CD4-positive, alpha-beta T cell treated with Interleukin-17A for 4 hours (primary cell): ENCODE data around the gene H2AZ1.
"Not testable (repeated sequence)": the region's sequence is repeated elsewhere in the genome, so short reads cannot be mapped to it uniquely, and the experiment has no call there.

Source experiments
- DNase-seq: peaks from one replicate; pipeline ENCODE4 v3.0.0-alpha.2; 2020; ENCODE audit warnings: mixed read lengths

The H2AZ1 gene

DNA sequence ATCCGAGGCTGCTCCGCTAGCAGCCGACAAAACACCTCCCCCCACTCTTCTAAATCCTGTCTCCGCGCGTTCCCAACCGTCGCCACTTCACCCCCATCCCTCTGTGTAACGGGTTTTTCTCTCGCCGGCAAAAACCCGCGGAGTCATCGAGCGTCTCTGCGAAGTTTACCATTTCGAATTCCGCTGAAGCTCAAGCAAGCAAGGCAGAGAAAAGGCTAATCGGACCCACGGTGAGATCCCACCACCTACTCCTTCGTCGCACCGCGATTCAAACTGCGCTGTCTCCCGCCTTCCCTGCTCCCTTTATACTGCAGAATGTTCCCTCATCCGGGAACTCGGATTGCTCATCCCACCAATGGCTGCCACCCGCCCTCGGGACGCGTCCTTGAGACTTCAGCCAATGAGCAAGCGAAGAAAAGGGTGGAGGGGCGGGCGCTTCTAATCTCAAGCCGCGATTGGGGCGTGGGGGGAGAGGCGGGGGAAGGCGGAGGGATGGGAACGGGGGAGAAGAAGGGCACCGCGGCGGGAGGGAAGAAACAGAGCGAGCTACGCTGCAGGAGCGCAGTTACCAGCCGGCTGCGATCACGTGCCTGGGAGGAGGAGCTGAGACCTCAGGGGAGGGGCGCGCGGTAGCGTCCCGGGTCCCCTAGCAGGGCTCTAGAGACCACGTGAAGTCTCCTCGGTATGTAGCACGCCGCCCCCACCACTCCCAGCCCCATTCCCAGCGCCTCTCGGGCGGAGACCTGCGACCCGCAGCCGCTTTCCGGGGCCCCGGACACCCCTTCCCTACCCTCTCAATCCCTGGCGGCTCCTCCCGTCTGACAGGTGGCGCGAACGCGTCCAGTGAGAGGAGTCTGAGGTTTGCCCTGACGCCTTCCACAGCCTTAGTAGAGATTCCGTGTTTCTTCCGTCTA is at the start of gene H2AZ1:
Gene H2AZ1 (minus strand): TSS at position 277 of the 914 bp plus-strand sequence. CDS start 105 bp downstream, at position 172.
- peak; percentile 98 for DNase-seq

DNA sequence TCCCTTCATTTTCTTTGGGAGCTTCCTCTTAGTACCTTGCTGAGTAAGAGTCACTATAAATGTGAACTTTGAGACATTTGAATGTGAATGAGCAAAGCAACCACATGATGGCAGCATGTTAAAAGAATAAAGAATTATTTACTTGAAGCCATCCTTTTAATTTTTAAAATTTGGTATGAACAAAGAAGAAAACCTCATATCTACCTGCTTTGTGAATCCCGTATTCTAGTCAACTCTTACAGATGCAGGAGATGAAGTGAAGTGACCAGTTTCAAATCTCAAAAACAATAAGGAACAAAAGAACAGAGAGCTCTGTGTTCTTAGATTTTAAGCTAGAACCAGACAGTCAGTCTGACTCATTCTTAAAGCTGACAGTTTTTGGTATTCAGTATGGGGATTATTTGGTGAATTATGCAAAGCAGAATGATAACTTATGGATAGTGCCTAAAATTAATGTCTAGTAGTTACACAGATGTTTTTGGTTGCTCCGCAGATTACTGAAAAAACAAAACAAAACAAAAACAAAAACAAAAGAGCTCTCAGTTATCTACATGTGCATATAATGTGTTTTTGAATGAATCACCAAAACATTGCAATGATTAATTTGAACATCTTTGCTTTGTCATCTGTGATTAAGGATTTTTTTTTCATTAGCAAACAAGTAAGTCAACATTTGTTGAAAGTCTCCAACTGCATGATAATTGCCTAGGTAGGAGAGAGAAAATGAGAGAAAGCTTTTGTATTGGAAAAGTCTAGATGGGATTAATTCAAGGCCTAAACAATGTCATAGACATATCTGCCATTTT is 48.2 kb upstream of the H2AZ1 start:
- DNase-seq, result no peak

DNA sequence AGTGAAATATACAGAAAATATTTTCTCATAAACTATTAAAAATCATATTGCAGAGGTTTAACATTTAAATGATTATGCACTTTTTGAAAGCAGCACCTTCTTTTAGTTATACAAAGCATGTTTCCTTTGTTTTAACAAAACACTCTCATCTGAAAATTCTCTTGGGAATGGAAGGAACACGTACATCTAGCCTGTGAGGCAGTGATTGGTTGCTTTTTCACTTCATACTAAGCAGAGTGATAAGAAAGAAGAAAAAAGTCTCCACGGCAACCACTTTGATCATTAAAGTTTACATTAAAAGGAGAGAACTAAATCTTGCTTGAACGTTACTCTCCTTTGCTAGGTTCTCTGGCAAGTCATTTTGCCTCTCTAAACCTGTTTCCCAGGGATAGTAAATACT is 41.7 kb upstream of the H2AZ1 start:
- no peak for DNase-seq

DNA sequence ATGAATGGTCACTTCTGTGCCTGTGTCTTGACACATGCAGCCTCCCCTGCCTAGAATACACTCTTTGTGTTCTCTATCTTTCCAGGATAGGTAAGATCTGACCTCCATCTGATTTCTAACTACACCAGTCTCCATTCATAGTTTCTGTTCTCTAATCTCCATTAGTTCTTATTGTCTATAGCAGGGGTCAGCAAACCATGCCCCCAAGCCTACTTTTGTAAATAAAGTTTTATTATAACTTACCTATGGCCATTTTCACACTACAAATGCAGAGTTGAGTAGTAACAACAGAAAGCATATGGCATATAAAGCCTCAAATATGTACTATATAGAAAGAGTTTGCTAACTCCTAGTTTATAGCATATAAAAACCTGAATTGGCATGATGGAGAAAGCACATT is 37.6 kb upstream of the H2AZ1 start:
- DNase-seq, result no peak

DNA sequence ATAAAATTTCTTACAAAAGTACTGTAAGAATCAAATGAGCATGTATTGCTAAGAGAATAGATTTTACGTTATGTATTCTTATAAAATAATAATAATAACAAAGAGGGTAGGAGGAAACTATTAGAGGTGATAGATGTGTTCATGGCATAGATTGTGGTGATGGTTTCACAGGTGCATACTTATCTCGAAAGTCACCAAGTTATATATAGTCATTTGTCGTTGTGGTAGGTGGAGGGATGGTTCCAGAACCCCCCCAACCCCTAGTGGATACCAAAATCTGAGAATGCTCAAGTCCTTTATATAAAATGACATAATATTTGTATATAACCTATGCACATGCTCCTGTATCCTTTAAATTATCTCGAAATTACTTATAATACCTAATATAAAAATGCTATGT is 36.7 kb upstream of the H2AZ1 start:
- no peak for DNase-seq

DNA sequence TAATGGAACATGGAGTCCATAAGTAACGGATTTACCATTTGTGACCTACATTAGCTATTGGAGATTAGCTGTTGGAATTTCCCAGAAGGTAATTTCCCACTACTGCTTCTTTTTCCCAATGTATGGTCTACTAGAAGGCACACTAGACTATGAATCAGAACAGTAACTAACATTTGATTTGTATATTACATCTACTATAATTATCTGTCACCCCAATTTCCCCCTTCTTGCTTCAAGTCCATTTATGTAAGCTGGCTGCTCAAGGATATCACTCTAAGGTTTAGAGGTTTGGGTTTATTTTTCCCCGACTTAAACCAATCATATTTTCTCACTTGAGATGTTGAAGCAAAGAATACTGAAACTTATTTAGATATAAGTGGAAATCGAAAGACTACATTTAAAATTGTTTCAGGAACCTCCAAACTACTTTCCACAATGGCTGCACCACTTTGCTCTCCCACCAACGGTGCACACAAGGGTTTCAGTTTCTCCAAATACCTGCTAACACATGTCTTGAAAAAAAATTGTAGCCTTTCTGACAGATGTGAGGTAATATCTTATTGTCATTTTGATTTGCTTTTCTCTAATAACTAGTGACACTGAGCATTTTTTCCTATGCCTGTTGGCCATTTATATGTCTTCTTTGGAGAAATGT is 33.3 kb upstream of the H2AZ1 start:
- DNase-seq, result no peak

DNA sequence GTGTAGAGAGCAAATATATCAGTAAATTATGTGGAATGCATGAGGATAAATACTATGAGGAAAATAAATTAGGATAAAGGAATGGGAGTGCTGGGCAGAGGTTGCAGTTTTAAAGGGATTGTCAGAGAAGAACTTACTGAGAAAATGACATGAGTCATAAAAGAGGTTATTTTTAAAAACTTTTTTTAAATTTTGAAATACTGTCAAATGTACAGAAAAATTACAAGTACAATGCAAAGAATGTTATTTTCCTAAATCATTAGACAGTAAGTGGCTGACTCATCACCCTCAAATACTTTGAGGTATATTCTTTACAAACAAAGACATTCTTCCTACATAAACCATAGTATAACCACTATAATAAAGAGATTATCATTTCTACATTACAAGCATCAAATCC is 29.8 kb upstream of the H2AZ1 start:
- DNase-seq, result no peak

DNA sequence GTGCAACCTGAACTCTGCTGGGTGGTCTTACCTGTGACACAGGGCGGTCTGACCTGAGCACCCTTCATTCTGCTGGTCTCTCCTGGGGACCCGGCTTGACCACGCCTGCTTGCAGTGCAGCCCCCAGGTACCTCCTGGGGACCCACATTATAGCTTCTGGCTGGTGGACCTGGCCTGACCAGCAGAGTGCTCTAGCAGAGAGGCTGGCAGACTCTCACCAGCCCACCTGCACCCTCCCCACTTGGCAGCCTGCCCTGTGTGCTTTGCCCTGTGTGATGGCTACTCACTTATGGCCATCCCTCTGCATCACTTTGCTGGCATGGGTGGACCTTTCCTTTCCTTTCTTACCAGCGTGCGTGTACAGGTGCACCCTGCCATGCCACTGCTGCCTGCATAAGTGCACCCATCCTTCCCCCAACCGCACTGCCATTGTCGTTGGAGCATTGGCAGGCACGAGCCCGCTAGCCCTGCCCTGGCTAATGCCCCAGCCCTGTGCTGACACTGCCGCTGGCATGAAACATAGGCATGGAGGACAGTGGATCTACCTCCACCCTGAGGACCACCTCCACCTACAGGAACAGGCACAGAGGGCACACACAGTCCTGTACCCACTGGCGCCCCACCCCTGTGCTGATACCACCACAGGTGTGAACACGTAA is 21.5 kb upstream of the H2AZ1 start:
- no peak for DNase-seq

DNA sequence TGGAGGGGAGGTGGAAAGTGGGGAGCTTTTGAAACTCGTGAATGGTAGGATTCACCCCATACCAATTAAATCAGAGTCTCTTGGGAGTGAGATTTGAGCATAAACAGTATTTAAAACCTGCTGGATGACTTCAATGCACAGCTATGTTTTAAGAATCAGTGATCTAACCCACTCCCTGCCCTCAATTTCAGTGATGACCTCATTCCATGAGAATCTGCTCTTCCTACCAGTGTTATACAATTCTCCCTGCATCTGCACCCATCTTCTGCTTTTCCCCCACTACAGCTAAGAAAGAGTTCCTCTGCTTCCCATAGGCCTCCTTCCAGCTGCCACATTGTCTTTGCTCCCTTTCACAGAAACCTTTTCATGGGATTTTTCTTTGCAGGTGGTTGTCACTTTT is 18.3 kb upstream of the H2AZ1 start:
- DNase-seq, result no peak

DNA sequence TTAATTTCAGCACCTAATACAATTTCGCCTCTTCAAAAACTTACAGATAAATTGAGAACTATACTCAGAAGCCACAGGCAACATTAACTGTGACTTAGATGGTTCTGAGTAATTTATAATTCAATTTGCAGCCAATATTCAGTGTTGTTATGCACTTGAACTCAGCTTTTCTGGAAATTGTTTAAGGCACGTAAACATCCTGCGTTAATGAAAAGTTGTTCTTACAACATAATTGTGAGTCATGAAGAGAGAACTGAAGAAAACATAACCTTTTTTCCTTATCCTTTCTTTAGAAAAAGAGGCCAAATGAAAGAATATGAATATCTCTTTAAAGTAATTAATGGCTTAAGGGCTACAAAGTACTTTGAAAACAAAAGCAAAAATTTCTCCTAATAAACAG is 16.6 kb upstream of the H2AZ1 start:
- DNase-seq, result no peak

DNA sequence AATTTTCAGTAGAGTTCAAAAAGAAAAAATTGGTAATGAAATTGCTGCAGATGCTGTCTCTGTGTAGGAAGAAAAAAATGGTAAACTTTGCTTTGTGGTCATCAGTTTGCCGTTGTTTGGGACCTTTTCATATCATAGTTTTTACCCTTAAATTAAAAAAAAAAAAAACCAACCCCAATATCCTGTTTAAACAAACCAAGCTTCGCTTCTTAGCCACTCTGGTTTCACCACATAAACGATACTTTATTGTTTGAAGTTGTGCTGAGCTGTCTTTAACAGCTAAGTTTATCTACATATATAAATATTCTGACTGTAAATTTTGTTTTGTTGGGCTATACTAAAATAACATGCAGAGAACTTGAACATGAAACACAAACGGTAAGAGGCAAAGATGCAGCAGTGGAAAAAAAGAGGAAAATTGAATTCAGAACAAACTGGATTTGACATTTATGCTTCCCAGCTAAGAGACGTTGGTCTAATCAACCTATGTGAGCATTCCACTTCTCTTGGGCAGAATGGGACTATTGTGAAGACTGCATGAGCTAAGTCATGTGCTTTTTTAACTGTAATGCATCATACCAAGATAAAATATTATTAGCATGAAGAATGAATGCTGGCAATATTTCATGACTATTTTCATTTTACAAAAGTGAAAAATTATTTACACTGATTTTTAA is 15.7 kb upstream of the H2AZ1 start:
- DNase-seq, result no peak

DNA sequence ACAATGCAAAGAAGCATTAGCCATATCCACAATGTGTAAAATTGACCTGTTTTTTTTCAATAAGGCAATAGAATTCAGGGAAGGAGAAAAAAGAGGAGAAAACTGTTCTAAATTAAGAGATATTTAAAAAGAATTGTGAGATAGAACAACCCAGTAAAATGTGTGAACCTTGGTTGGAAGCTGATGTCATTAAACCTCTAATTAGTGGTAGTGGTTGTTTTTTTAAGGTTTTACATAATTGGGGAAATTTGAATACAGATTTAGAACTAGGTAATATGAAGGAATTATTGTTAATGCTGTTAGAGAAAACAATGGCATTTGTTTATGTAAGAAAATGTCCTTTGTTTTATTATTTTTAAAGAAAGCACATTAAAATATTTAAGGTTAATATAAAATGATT is 15.1 kb upstream of the H2AZ1 start:
- no peak for DNase-seq

DNA sequence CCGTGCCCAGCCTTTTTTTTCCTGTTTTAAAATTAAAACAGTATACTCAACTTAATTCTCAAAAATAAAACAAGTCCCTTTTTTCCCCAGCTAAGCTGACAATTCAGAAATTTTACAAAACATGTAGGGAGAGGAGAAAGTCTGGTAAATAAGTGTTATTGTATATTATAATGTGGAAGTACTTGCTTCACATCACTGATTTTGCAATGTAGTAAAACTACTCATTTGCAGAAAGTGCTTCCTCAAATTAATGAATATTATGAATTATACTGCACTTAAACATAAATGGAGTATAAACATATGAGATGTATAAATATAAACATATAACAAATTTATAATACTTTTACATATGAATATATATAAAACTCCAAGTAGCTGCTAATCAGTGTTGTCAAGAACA is 11.6 kb upstream of the H2AZ1 start:
- DNase-seq, result no peak

DNA sequence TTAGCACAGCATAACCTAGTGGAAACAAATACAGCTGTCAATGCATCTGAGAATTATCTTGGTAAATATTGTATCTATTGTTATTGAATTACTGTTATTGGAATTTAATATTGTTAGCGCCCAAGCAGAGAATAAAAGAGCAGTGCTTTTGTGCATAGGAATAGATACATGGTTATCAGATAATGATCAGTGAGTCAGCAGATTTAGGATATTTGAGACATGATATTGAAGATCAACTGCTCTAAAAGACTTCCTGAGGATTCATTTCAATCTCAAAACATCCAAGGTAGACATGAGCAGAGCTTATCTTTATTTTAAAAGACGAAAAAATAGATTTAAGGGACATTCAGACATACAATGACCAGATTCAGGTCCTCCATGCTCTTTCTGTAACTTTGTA is 10.6 kb upstream of the H2AZ1 start:
- no peak for DNase-seq

DNA sequence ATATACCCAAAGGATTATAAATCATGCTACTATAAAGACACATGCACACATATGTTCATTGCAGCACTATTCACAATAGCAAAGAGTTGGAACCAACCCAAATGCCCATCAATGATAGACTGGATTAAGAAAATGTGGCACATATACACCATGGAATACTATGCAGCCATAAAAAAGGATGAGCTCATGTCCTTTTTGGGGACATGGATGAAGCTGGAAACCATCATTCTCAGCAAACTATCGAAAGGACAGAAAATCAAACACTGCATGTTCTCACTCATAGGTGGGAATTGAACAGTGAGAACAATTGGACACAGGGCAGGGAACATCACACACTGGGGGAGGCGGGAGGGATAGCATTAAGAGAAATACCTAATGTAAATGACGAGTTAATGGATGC is 8.1 kb upstream of the H2AZ1 start:
- DNase-seq, result not testable (repeated sequence)

DNA sequence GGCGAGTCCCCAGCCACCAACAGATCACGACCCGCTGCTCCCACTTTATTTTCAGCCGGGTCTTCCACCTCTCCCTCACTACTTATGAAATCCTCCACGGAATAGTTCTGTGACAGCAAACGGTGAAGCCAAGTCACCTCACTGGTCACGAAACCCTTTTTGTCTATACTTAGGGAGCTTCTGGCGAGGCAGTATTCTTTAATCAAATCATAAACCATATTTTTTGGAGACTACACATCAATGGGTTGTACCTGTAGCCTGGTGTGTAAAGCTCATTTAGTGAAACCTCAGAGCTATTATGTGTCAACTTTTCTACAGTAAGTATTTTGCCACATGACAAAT is 809 bp upstream of the H2AZ1 start:
- no peak for DNase-seq

DNA sequence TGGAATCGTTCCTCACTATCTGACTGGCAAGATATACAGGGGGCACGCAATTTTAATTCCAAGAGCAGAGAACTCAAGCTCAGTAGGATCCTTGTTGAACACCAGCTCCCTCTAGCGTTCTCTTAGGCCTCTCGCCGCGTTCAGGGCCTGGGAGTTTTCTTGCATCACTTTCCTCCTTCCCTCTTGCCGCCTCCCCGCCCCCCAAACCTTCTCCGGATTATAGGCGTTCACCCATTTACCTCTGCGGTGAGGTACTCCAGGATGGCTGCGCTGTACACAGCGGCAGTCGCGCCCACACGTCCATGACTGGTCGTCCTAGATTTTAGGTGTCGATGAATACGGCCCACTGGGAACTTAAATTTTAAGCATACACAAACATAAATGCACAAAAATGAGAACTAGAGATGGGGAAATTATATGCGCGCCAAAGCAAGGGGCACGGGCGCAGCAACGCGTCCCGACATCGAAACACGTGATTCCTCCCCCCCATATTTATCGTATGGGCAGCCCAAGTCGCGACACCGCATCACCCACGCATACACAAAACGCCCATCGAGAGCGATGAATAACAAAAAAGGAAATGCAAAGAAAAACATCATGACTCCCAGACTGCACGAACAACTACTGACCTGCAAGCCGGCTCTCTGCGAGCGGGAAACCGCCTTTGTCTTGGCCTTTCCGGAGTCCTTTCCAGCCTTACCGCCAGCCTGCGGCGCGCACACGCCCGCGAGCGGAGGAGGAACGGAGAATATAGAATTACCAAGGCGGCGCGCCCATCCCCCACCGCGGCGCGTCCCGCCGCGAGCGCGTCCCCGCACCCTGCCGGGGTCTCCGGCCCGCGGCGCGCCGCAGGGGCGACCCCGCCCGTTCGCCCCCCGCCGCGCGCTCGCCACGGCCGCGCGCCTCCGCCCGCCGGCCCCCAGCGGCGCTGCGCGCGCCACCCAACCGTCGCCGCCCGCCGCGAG is 759 bp downstream of the H2AZ1 start:
- DNase-seq, result peak; percentile 90

DNA sequence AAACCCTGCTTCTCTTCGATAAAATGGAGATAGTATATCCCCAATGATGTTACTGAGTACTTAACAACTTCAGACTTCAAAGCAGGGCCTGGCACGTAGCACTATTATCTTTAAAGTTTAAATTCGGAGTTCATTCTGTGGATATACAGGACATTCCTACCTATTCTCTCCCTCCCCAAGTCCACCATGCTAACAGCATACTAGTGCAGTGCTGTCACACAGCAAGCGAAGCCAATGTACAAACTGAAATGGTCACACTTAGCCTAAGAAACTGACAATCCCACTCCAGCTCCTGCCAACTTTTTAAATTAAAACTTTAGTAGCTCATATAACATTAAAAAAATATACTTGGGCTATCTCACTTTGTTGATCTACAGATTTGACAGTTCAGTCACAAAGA is 2.5 kb downstream of the H2AZ1 start:
- DNase-seq, result no peak

DNA sequence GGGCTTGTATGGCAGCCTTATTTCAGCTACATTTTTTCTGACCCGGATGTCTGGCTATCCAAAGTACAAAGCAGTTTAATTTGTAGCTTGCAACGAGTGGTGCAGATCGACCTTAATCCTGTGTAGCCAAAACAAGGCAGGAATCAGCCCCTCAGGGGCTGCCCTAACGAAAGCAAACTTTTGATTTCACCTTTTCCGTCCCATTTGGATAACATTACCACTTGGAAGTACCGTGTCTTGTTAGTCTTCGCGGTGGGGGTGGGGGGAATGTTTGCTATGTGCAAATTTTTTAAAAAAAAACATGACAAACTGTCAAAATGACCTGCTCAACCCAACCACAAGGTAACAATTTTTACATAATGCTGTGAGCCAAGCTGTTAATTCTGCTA is 2.9 kb downstream of the H2AZ1 start:
- no peak for DNase-seq

DNA sequence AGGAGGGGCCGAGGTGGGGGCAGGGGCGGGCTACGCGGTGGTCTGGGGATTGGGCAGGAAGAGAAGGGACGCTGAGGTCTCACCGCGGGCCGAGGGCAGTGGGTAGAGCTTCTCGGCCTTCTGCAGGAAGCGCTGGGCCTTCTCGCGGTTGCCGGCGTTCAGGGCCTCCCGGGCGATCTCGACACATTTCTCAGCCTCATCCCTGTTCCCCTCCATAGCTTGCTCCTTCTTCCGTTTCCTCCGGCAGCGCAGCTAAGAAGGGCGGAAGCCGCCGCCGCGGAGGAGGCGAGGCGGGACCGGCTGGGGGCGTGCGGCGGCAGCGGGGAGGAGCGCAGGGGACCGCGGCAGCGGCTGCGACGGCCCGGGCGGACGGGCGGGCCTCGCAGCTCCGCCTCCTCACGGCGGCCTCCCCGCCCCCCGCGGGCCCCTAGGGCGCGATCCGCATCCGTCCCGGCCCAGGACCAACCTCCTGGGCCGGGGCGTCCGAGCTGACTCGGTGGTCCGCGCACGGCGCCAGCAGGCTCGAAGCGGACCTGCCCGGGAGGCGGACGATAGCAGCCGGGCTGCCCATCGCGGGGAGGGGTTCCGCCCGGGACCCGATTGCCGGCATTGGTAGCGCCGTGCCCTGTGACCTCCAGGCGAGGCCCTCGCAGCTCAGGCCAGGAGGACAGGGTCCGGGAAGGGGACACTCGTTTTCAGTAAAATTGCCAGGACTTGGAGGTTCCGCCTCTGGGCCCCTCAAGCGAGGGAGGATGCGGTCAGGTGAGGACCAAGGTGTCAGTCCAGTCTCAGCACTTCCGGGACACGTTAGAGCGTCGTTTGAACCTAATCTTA is 3.5 kb downstream of the H2AZ1 start, which contains the start of gene DNAJB14:
Gene DNAJB14 (minus strand): TSS at position 263 of the 834 bp plus-strand sequence. CDS start 47 bp downstream, at position 216.
- peak; percentile 87 for DNase-seq
